HG03025 (cell line): ENCODE data around the gene COMMD1.
"Not testable (repeated sequence)": the region's sequence is repeated elsewhere in the genome, so short reads cannot be mapped to it uniquely, and the experiment has no call there.

Source experiments
- ATAC-seq: cut with Tn5 transposase; IDR thresholded peaks from one replicate; pipeline ENCODE4 v1.9.1; 2021; ENCODE audit warnings: mild to moderate bottlenecking, moderate library complexity; ENCODE audit not compliant: unreplicated experiment, low FRiP score

COMMD1 gene

DNA sequence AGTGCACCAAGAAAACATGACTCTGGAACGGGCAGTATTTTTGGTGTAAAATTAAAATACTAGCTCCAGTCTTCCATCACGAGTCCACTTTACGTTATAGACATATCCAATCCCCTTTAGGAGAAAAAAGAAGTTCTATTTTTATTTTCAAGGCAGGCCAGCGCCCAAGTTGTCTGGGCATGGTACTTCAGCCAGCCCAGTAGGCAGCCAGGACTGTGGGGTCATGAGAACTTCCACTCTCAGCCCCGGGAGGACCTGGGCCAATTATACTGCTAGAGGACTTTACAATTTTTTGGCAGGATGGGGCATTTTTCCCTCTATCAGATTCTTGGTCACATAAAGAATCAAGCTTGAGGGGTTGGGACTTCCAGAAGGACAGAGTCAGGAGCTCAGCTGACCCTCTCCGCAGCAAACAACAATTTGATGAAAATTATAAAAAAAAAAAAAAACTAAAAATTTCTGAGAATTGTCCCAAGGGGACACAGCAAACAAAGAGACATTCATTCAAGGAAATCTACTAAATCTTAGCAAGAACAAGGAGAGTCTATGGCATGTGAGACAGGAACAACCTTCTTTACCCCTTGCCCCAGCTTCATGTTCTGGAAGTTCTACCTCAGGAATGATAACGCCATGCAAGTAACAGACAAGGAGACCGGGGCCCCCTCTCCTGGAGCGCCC, 253.1 kb downstream of the COMMD1 start:
- ATAC-seq = no peak

DNA sequence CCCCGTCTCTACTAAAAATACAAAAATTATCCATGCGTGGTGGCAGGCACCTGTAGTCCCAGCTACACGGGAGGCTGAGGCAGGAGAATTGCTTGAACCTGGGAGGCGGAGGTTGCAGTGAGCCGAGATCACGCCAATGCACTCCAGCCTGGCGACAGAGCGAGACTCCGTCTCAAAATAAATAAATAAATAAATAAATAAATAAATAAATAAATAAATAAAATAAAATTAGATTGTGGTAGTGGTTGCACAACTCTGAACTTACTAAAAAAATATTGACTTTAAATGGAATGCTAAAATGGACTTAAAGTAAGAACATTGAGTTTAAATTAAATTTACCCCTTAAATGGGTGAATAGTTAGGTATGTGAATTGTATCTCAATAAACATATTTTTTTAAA, 255.2 kb downstream of the COMMD1 start:
- not testable (repeated sequence) for ATAC-seq

DNA sequence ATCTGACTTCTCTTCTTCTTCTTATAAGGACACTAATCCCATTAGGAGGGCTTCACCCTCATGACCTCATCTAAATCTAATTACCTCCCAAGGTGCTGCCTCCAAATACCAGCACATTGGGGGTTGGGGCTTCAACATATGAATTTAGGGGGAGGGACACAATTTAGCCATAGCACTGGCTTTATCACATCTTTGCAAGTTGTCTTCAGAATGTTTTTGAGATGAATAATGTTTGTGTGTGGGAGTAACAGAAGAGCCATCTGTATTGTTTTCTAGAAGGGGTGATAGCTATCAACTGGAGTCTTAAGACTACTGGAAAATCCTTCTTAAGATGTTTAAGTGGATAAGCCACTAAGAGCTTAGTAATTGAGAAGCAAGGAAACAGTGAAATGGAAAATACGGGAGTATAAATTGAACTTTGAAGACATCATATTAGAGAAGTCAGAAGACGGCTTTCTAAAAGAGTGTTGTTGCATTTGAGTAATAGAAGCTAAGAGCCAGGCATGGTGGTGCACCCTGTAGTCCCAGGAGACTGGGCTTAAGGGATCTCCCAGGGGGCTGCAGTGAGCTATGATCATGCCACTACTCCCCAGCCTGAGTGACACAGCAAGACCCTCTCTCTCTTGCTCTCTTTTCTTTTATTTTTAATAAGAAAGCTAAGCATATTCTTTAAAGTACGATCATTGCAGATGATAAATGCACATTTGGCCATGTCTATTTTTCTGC, 257.8 kb downstream of the COMMD1 start:
- ATAC-seq = no peak

DNA sequence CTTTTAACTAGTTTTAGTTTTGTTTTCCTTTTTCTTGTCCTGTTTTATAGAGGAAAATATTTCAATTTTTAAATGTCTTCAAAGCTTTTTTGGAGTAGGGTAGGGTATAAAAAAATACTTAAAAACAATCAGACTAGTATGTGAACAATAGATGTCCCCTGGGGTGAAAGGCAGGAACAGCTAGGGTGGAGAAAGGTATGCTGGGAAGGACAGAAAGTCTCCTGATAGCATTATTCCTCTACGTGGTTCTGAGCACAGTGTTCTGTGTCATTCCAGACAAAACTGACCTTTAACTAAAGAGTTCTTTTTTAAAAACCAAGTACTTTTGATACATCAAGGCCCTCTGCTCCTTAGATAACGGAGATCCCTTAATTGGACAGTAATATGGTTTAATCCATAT, 258.4 kb downstream of the COMMD1 start:
- ATAC-seq = no peak

DNA sequence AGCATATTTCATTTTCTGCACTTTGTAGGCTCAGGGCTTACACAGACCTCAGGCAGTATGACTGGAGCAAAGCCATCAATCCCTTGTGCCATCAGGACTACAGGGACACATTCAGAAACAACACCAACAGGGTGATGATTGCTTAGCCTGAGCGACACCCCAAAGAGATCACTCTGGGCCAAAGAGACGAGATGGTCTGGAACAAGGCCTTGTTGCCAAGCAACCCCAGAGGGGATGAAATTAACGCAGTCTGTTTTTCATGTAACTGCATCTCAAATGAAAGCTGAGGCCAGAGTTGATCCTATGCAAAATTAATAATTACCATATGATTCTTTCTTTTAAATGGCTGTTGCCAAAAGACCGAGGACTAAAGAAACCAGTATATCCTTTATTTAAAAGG, 270.3 kb downstream of the COMMD1 start:
- ATAC-seq = no peak

DNA sequence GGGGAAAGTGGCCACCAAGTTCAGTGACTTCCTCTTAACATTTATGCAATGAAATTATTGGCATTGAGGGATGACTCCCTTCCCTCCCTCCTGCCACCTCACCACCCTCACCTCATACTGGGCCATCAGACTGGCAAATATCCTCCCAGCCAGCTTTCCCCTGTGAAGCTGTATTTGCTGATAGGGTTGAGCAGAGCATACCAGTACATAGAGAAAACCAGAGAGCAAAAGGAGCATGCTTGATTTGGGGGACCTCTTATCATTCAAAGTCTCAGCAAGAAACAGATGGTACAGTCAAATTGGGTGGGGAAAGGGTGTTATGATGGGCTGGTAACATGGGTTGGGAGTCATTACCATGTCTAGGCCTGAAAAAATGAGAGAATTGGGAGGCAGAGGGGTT, 271.3 kb downstream of the COMMD1 start:
- no peak for ATAC-seq

DNA sequence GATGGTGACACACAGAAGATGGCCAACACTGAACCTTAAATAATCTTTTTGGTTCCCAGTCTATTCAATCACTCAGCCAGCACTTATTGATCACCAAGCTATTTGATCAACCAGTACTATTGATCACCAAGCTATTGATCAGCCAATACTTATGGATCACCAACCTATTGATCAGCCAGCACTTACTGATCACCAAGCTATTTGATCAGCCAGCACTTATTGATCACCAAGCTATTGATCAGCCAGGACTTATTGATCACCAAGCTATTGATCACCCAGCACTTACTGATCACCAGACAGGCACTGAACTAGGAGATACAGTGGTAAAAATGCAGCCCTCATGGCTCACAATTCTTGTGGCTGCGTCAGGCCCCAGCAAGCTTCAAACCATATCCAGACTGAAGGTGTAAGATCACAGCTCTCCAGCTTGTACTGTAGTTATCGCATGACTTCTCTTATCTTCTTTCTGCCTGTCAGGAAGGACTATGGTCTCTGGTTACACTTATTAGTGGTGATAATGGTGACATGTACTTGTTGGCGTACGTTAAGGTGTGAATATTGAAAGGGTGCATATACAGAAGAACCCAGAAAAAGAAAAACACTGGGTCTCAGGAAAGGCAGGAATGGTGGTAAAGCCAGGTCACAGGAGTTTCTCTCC, 272.0 kb downstream of the COMMD1 start:
- no peak for ATAC-seq

DNA sequence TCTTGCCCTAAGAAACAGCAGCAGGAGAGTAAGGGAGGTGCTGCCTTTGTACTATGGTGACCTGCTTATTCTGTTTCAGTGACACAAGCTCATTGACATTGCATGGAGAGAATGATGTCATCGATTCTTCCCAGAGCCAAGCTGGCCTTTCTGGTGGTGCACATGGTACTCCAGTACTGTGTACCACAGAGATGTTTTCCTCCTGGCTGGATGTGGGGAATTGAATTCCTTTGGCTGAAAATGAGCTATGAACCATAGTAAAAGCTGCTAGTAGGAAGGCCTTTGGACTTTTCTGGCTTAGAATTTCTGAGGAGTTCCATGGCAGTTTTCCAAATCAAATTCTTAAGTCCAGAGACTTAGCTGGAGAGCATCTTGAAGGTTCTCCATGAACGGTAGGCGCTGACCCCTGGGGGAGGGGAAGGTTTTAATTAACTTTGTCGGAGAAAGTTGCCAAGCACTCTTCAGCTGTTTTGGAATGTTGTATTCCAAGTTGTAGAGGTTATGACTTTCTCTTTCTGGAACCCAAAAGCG, 273.3 kb downstream of the COMMD1 start:
- no peak for ATAC-seq

DNA sequence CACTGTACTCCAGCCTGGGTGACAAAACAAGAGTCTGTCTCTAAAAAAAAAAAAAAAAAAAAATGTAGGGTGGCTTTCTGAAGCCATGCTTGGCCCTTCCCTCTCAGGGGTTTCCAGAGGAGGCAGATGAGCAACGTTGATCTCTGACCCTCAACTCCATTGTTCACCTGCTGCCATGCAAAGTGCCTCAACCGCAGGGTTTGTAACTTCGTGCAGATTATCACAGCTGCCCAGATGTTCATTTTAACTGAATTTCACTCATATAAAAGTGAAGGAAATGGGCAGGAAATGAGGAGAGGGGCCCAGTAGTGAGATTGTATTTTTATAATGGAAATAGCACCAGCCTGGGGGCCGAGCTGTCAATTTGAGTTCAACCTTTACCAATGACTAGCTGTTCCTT, 275.5 kb downstream of the COMMD1 start:
- ATAC-seq = no peak

DNA sequence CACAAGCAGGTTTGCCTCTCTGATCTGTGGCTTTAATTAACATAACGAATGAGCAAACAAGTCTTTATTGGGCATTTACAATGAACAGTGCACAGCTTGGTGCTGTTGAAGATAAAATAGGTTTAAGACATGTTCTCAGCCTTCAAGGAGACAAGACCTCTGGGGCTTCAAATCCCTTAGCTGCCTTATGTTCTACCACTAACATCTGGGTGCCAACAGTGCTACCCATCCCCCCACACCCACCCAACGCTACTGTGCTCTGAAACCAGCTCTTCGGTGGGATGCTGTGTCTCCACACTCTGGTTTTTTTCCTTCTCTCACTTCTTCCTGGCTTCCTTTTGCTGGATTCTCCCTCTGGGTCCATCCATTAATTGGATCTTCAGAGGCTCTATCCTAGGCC, 276.4 kb downstream of the COMMD1 start:
- ATAC-seq = no peak

DNA sequence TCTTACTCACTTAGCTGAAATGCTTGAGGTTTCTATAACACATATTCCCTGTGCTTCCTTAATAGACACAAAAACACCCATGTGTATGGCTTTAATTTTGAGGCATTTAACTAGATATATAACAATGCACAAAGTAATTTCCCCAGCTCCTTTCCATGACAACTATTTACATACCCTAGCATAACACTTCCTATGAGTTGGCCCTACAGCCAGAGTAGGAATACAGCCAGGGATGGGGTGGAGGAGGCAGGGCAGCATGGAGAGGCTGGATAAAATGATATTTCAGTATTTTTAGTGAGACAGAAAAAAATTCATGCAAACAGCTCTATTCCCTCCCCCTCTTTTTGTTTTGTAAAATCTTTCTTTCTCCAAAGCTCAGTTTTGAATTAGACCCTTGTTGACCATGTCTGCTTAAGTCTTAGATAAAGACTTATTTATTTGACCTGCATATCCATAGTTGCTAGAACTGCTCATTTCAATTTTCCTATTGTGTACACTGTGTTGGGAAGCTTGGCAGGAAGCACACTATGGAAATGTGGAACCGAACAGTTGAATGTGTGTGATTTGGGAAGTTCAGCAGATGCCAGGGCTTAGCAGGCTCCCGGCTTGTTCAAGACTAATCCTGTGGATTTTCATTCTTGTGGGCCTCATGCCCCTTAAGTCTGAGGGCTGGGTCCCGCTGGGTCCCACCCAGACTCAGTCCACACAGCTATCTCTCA, 279.2 kb downstream of the COMMD1 start:
- no peak for ATAC-seq
